Spleen (tissue), 7 donors: ENCODE measurements around the gene CACNA1A.

Experiments
- POLR2A ChIP-seq, 3 donors: fragments of 450-650 bp; IDR thresholded peaks; one replicate each; pipeline ENCODE4 v1.5.1; 2017; ENCODE audit warnings: antibody characterized with exemption in 3 of 3, mild to moderate bottlenecking in 1 of 3
- TF ChIP-seq, protein P1 (sequence below), 11 experiments: fragments of 200-600 bp in 7 of 11; fragments of 450-650 bp in 4 of 11; sonication (generic) in 4 of 11; IDR thresholded peaks in 8 of 11; conservative IDR thresholded peaks in 3 of 11; 1 replicate in 7 of 11; 2 replicates in 4 of 11; pipeline versions ENCODE4 v1.4.0 to v1.8.0; 2016 to 2021; ENCODE audit warnings: antibody characterized with exemption in 11 of 11, inconsistent platforms in 4 of 11, mild to moderate bottlenecking in 1 of 11
- donor health status: DM: no; HTN: no; CAD: no; lungs with moderate emphysema.
- donor health status: DM: no; HTN: no; CAD: no.
- donor health status: DM: no; HTN: no; CAD: no.

GRCh38 chr19:13255719-13256059 is 250.6 kb downstream of the CACNA1A start:
- TF ChIP-seq, protein P1, sequence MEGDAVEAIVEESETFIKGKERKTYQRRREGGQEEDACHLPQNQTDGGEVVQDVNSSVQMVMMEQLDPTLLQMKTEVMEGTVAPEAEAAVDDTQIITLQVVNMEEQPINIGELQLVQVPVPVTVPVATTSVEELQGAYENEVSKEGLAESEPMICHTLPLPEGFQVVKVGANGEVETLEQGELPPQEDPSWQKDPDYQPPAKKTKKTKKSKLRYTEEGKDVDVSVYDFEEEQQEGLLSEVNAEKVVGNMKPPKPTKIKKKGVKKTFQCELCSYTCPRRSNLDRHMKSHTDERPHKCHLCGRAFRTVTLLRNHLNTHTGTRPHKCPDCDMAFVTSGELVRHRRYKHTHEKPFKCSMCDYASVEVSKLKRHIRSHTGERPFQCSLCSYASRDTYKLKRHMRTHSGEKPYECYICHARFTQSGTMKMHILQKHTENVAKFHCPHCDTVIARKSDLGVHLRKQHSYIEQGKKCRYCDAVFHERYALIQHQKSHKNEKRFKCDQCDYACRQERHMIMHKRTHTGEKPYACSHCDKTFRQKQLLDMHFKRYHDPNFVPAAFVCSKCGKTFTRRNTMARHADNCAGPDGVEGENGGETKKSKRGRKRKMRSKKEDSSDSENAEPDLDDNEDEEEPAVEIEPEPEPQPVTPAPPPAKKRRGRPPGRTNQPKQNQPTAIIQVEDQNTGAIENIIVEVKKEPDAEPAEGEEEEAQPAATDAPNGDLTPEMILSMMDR (IDR thresholded peaks at IDR 0.05 in 8 of 11, conservative IDR thresholded peaks at IDR 0.05 in 3 of 11): no peak
- TF ChIP-seq POLR2A (IDR thresholded peaks at IDR 0.05): no peak
